Sigmoid colon (tissue), 7 donors: Measurements from ENCODE around the gene NKPD1. TPM values are rescaled to one million over a fixed set of nuclear protein-coding genes. Genes with fewer than 3 reads are reported as not detected.

Experiments used
- DNase-seq: peaks from one replicate; pipeline ENCODE4 v3.0.0-alpha.2; 2019
- H3K27ac ChIP-seq, 4 donors: fragments of 200-600 bp; sonication (generic); one replicate each; pipeline ENCODE4 v1.5.1; 2016 to 2019; ENCODE audit warnings: mild to moderate bottlenecking in 1 of 4
- H3K27me3 ChIP-seq, 3 donors: fragments of 200-600 bp; sonication (generic); one replicate each; pipeline ENCODE4 v1.5.1; 2019; ENCODE audit warnings: mild to moderate bottlenecking in 1 of 3
- H3K36me3 ChIP-seq, 4 donors: fragments of 200-600 bp; sonication (generic); one replicate each; pipeline ENCODE4 v1.5.1; 2016 to 2019
- H3K4me1 ChIP-seq, 4 donors: fragments of 200-600 bp; sonication (generic); one replicate each; pipeline ENCODE4 v1.5.1; 2017 to 2019
- H3K4me3 ChIP-seq, 4 donors: fragments of 200-600 bp; sonication (generic); one replicate each; pipeline ENCODE4 v1.5.1; 2017 to 2019; ENCODE audit warnings: mild to moderate bottlenecking in 2 of 4, moderate library complexity in 1 of 4
- H3K9me3 ChIP-seq, 4 donors: fragments of 200-600 bp in 3 of 4; sonication (generic) in 3 of 4; one replicate each; pipeline versions ENCODE4 v1.5.1 to v1.6.1; 2013 to 2019
- EP300 ChIP-seq, 4 donors: sonication (generic); formaldehyde crosslinking; IDR thresholded peaks; one replicate each; pipeline ENCODE4 v1.6.1; 2017; ENCODE audit warnings: antibody characterized with exemption in 4 of 4
- POLR2A ChIP-seq, 2 donors: fragments of 450-650 bp; IDR thresholded peaks; one replicate each; pipeline ENCODE4 v1.6.1; 2016; ENCODE audit warnings: antibody characterized with exemption in 2 of 2, mild to moderate bottlenecking in 2 of 2, moderate library complexity in 2 of 2
- POLR2AphosphoS5 ChIP-seq, 4 donors: sonication (generic); formaldehyde crosslinking; IDR thresholded peaks; one replicate each; pipeline ENCODE4 v1.6.1; 2017; ENCODE audit warnings: antibody characterized with exemption in 4 of 4
- WGBS, 2 donors: extraction: QIAGEN DNeasy Blood & Tissue Kit; methylation state at CpG; one replicate each; pipeline ENCODE4 v1.1.7; 2013; 5-methylcytosine and 5-hydroxymethylcytosine counted together
- intact Hi-C: fragments of 100-400 bp; cut with DNase I; formaldehyde crosslinking; loops from one replicate; pipeline ENCODE4 v1.15.1; 2023
- polyA plus RNA-seq, 3 donors: library from polyadenylated mRNA; stranded (reverse); fragments of 200-250 nt; gene quantifications; one replicate each; pipeline ENCODE4 v1.2.3, GENCODE V29; 2013
- total RNA-seq, 4 donors: library from RNA; depleted of rRNA; stranded (reverse); fragments of >200 nt; gene quantifications; one replicate each; pipeline ENCODE4 v1.1.0, GENCODE V29; 2016
- TF ChIP-seq, protein P1 (sequence below), 4 experiments: fragments of 450-650 bp in 3 of 4; fragments of 200-600 bp in 1 of 4; IDR thresholded peaks; one replicate each; pipeline ENCODE4 v1.5.1; 2016 to 2019; ENCODE audit warnings: antibody characterized with exemption in 4 of 4, mild to moderate bottlenecking in 3 of 4, moderate library complexity in 2 of 4
- donor health status: healthy with polysubstance abuse.
- donor health status: Bipolar disorder and iron deficiency.
- donor health status: healthy.

The NKPD1 gene
- total and polyA plus RNA-seq, 7 donors: 0.12 to 0.83 TPM; not detected in 5

DNA sequence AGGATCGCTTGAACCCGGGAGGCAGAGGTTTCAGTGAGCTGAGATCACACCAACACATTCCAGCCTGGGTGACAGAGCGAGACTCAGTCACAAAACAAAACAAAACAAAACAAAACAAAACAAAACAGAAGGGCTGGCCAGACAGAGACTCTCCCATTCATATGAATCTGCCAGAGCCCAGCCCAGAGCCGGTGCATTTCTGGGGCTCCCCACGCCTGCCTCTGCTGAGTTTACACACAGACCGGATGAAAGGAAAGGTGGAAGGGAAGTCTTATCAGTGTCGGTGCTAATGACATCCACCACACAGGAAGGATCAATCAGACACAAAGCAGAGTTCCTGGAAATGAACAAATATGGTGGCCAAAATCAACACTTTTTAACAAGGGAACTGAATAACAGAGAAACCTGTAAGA is 10.4 kb upstream of the NKPD1 start:
- H3K36me3 ChIP-seq: no peaks in the 10 kb centered on the region
- H3K27me3 ChIP-seq: no peaks in the 10 kb centered on the region
- DNase-seq: no peak
- intact Hi-C loops: no loop called here
- no peaks in the 10 kb centered on the region for H3K4me1 ChIP-seq
- WGBS, 2 donors: 38 to 43% methylated on average over 7 of the region's 7 CpGs
- H3K27ac ChIP-seq: peak overlapping the region in 1 of 4 donors; percentile 0
- no peak overlapping the region for H3K4me3 ChIP-seq
- TF ChIP-seq, protein P1, sequence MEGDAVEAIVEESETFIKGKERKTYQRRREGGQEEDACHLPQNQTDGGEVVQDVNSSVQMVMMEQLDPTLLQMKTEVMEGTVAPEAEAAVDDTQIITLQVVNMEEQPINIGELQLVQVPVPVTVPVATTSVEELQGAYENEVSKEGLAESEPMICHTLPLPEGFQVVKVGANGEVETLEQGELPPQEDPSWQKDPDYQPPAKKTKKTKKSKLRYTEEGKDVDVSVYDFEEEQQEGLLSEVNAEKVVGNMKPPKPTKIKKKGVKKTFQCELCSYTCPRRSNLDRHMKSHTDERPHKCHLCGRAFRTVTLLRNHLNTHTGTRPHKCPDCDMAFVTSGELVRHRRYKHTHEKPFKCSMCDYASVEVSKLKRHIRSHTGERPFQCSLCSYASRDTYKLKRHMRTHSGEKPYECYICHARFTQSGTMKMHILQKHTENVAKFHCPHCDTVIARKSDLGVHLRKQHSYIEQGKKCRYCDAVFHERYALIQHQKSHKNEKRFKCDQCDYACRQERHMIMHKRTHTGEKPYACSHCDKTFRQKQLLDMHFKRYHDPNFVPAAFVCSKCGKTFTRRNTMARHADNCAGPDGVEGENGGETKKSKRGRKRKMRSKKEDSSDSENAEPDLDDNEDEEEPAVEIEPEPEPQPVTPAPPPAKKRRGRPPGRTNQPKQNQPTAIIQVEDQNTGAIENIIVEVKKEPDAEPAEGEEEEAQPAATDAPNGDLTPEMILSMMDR (IDR thresholded peaks at IDR 0.05): no peak
- peak in 1 of 4 donors; percentile 6 for TF ChIP-seq POLR2AphosphoS5 (IDR thresholded peaks at IDR 0.05)
- H3K9me3 ChIP-seq: no peaks in the 10 kb centered on the region

DNA sequence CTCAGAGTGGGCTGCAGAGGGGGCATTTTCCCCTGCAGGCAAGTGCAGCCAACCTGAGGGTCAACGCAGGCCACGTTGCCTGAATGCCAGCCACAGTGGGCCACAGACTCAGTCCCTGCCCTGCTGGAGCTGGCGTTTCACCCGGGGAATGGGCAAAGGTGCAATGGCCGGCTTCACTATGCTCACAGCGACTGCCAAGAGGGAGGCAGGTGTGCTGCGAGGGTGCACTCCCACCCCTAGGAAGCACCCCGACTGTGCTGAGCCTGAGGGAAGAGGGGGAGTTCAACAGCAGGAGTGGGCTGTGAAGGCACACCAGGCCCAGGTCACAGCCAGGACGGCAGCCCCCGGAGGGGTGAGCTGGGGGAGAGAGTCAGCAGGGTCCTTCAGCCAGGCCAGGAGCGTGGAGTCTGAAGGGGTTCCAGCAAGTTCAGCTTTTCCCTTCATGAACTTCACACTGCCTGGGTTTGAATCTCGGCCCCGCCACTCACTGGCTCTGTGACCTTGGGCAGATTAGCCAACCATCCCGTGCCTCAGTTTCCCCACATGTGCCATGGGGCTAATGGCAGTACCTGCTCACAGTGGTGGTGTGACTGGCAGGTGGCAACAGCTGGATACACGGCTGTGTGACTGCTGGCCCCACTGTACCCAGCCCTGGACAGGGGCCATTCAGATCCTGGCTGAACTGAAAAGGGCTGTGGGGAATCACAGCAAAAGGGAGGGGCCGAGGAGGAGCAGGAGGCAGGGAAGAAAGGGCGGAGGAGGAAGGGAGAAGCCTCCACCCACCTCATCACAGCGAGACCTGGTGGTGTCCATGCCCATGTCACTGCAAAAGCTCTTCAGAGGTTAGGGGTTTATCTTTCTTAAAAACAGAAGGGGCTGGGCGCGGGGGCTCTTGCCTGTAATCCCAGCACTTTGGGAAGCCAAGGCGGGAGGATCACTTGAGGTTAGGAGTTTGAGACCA is 9.6 kb upstream of the NKPD1 start:
- TF ChIP-seq POLR2A (IDR thresholded peaks at IDR 0.05): no peak
- TF ChIP-seq, protein P1 (IDR thresholded peaks at IDR 0.05): no peak
- no peak for TF ChIP-seq POLR2AphosphoS5 (IDR thresholded peaks at IDR 0.05)
- TF ChIP-seq EP300 (IDR thresholded peaks at IDR 0.05): no peak
- Histone ChIP-seq H3K9me3 (no peaks in the 10 kb centered on the region), H3K27me3 (no peaks in the 10 kb centered on the region), H3K36me3 (no peaks in the 10 kb centered on the region), H3K4me1 (no peaks in the 10 kb centered on the region), H3K4me3 (no peak overlapping the region), H3K27ac (no peak overlapping the region)
- 79 to 87% methylated on average over 21 of the region's 21 CpGs for WGBS, 2 donors
- intact Hi-C loops: no loop called here
- no peak for DNase-seq

DNA sequence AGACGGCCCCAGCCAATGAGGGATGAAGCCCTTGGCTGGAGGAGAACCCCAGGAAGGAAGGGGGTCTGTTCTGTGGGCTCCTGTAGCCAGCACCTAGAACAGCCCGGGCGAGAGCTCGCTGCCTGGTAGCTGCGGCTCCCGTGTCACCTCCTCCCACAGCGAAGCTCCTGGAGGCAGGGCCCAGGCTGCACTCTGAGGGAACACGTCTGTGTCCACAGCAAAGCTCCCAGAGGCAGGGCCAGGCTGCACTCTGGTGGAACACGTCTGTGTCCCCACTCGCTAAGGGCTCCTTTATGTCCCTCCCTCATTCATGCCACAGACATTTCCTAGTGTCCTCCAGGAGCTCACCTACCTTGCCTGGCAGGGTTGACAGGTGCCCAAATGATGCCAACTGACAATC is 8.8 kb upstream of the NKPD1 start:
- H3K27me3 ChIP-seq: no peaks in the 10 kb centered on the region
- H3K36me3 ChIP-seq: no peaks in the 10 kb centered on the region
- H3K4me3 ChIP-seq: no peak overlapping the region
- intact Hi-C loops: no loop called here
- TF ChIP-seq EP300 (IDR thresholded peaks at IDR 0.05) (no peak), POLR2AphosphoS5 (IDR thresholded peaks at IDR 0.05) (no peak), POLR2A (IDR thresholded peaks at IDR 0.05) (no peak)
- TF ChIP-seq, protein P1 (IDR thresholded peaks at IDR 0.05): no peak
- no peak overlapping the region for H3K27ac ChIP-seq
- no peaks in the 10 kb centered on the region for H3K9me3 ChIP-seq
- H3K4me1 ChIP-seq: peaks cover 0 to 3% (median 0%) of the 10 kb centered on the region in 4 donors
- no peak for DNase-seq
- WGBS, 2 donors: 94% methylated on average over 10 of the region's 10 CpGs

DNA sequence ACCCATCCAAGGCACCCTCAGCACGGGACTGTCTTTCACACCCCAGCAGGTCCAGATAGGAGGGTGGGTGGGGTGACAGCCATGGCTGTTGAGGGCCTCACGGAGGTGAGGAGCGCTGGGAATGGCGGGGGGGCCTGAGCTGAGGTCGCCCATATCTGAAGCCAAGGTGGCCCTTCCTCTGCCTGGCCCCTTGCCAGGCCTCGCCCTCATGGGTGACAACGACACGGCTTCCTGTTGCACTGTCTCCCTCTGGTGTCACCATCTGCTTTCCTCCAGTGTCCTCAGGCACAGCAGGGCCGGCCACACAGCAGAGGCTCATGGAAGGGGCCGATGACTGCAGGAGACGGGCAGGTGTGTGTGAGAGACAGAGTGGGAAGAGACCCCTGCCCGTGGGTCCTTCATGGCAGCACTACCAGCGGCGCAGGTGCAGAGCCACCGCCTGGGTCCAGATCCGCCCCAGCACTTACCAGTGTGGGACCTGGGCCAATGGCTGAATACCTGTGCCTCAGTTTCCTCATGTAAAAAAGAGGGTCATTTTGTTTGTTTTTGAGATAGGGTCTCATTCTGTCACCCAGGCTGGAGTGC is 8.1 kb upstream of the NKPD1 start:
- intact Hi-C loops: no loop called here
- DNase-seq: no peak
- Histone ChIP-seq H3K36me3 (no peaks in the 10 kb centered on the region), H3K27ac (no peak overlapping the region), H3K4me3 (no peak overlapping the region), H3K4me1 (peaks cover 0 to 7% (median 2%) of the 10 kb centered on the region in 4 donors), H3K9me3 (no peaks in the 10 kb centered on the region), H3K27me3 (peaks cover 0 to 1% (median 0%) of the 10 kb centered on the region in 3 donors)
- TF ChIP-seq POLR2AphosphoS5 (IDR thresholded peaks at IDR 0.05): no peak
- TF ChIP-seq, protein P1 (IDR thresholded peaks at IDR 0.05): no peak
- no peak for TF ChIP-seq EP300 (IDR thresholded peaks at IDR 0.05)
- no peak for TF ChIP-seq POLR2A (IDR thresholded peaks at IDR 0.05)
- WGBS, 2 donors: 61 to 82% methylated on average over 16 of the region's 16 CpGs
